ENCODE measurements around the gene LASP1.

LASP1 gene

DNA sequence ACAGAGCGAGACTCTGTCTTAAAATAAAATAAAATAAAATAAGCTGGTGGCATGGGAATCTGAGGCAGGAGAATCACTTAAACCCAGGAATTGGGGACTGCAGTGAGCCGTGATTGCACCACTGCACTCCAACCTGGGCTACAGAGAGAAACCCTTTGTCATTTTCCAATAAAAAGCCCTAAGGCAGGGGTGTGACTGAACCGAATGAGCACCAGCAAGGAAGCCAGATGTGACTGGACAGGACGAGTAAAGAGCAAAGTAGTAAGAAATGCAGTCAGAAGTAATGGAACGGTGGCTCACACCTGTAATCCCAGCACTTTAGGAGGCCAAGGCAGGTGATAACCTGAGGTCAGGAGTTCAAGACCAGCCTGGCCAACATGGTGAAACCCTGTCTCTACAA lies 12.6 kb upstream of the LASP1 start:
- Histone ChIP-seq H3K4me1 (no peaks in the 10 kb centered on the region), H3K4me3 (ENCODE audit: low read depth, low read length) (no peak overlapping the region), H3K27me3 (no peaks in the 10 kb centered on the region), H3K36me3 (peaks cover 11% of the 10 kb centered on the region), H3K9me3 (no peaks in the 10 kb centered on the region)
- TF ChIP-seq, protein P1, sequence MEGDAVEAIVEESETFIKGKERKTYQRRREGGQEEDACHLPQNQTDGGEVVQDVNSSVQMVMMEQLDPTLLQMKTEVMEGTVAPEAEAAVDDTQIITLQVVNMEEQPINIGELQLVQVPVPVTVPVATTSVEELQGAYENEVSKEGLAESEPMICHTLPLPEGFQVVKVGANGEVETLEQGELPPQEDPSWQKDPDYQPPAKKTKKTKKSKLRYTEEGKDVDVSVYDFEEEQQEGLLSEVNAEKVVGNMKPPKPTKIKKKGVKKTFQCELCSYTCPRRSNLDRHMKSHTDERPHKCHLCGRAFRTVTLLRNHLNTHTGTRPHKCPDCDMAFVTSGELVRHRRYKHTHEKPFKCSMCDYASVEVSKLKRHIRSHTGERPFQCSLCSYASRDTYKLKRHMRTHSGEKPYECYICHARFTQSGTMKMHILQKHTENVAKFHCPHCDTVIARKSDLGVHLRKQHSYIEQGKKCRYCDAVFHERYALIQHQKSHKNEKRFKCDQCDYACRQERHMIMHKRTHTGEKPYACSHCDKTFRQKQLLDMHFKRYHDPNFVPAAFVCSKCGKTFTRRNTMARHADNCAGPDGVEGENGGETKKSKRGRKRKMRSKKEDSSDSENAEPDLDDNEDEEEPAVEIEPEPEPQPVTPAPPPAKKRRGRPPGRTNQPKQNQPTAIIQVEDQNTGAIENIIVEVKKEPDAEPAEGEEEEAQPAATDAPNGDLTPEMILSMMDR (IDR thresholded peaks at IDR 0.05; ENCODE audit: low read depth, low read length): no peak
- DNase-seq: no peak

DNA sequence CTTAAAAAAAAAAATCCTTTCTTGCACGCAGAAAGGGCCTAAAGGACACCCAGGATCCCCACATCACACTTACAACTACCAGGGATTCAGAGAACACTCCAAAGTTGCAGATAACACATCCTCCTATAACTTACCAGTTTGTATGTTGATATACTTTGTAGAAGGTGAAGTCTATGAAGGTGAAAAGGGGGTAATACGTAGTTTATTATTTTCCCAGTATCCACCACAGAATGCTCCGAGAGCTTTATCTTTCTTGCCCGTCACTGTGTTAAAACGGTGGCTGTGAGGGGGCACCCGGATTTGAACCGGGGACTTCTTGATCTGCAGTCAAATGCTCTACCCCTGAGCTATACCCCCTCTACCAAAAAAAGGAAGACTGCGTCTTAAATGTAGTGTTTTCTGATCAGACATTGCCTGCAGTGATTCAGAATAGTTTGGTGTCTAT lies 8.4 kb upstream of the LASP1 start:
- DNase-seq: peak; percentile 64
- no peaks in the 10 kb centered on the region for H3K9me3 ChIP-seq
- H3K4me1 ChIP-seq: no peaks in the 10 kb centered on the region
- H3K36me3 ChIP-seq: no peaks in the 10 kb centered on the region
- H3K27me3 ChIP-seq: no peaks in the 10 kb centered on the region
- TF ChIP-seq, protein P1 (IDR thresholded peaks at IDR 0.05; ENCODE audit: low read depth, low read length): no peak
- no peak overlapping the region for H3K4me3 ChIP-seq (ENCODE audit: low read depth, low read length)

DNA sequence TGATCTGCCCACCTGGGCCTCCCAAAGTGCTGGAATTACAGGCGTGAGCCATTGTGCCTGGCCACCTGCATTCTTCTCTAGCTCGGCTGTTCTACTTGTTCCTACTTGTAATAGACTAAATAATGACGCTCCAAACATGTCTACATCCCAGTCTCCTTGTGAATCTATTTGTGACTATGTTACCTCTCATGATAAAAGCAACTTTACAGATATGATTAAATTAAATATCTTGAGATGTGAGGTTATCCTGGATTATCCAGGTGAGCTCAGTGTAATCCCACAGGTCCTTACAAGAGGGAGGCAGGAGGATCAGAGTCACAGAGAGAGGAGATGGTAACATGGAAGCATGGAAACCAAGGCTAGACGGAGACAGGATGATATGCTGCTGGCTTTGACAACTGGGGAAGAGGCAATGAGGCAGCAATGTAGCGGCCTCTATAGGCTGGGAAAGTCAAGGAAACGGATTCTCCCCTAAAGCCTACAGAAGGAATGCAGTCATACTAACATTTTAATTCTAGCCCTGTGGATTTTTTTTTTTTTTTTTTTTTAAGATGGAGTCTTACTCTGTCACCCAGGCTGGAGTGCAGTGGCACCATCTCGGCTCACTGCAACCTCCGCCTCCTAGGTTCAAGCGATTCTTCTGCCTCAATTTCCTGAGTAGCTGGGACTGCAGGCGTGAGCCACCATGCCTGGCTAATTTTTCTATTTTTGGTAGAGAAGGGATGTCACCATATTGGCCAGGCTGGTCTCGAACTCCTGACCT lies 5.0 kb upstream of the LASP1 start:
- H3K4me1 ChIP-seq: no peaks in the 10 kb centered on the region
- no peaks in the 10 kb centered on the region for H3K36me3 ChIP-seq
- H3K9me3 ChIP-seq: no peaks in the 10 kb centered on the region
- DNase-seq: peak; percentile 36
- no peak overlapping the region for H3K4me3 ChIP-seq (ENCODE audit: low read depth, low read length)
- TF ChIP-seq, protein P1 (IDR thresholded peaks at IDR 0.05; ENCODE audit: low read depth, low read length): peak; percentile 65
- no peaks in the 10 kb centered on the region for H3K27me3 ChIP-seq

DNA sequence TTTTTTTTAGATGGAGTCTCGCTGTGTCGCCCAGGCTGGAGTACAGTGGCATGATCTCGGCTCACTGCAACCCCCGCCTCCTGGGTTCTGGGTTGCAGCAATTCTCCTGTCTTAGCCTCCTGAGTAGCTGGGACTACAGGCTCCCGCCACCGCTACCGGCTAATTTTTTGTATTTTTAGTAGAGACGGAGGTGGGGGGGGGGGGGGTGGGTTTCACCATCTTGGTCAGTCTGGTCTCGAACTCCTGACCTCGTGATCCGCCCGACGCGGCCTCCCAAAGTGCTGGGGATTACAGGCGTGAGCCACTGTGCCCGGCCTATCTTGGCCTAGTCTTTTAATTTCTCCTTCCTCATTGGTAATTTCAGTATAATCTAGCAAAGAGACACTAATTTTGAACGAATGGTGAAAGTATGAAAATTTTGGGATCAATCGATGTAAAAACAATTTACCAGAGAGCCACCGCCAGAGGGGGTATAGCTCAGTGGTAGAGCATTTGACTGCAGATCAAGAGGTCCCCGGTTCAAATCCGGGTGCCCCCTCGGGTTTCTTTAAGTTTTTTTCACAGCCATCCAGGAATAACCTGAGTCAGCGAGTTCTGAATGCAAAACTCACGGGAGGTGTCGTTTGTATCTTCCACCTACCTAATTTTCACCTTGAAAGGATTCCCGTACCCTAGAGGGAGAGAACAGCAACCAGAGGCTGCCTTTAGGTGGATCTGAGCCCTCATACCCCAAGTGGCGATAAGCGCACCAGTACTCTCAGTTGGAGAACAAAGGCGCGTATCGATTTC lies 2.5 kb upstream of the LASP1 start:
- TF ChIP-seq, protein P1 (IDR thresholded peaks at IDR 0.05; ENCODE audit: low read depth, low read length): no peak
- peaks cover 7% of the 10 kb centered on the region; the same call in 1 of the 2 replicates for H3K4me1 ChIP-seq
- DNase-seq: peak; percentile 71
- H3K36me3 ChIP-seq: 0 out of 2 replicates have a peak, but pooled peaks cover 3% of the 10 kb centered on the region
- peak overlapping the region; percentile 96 for H3K4me3 ChIP-seq (ENCODE audit: low read depth, low read length)
- no peaks in the 10 kb centered on the region for H3K27me3 ChIP-seq
- no peaks in the 10 kb centered on the region for H3K9me3 ChIP-seq

DNA sequence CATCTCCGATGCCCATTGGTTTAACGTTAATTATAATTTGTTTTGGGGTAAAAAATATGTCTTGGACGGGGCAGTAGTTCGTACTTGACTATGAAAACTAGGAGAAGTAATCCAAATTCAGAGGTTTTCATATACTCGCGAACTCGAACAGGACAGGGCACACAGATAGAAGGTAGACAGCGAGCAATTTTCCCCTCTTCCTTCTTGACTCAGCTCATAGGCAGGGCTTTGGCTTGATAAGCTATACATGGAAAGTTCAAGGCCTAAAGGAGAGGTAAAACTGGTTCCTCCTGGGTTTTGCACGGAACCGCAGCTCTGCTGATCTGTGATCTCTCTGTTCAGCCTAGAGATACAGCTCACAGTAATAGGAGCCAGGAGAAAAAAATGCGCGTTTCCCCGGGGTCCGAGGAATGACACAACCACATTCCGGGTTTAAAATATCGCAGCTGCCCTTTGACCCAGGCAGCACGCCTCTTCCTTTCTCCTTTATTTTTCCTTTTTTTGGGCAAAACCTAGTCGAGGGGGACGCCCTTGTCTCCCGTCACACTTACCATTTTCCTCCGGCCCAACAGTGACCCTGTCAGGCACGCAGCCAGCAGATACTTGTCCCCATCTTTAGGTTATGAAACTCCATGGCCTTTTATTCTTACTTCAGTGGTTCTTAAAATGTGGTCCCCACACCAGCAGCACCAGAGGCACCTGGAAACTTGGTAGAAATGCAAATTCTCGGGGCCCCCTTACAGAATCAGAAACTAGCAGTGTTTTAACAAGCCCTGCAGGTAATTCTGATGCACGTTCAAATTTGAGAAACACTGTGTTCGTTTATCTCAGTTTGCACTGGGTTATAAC lies 1.7 kb upstream of the LASP1 start:
- Histone ChIP-seq H3K4me3 (ENCODE audit: low read depth, low read length) (peak overlapping the region; percentile 96), H3K36me3 (0 out of 2 replicates have a peak, but pooled peaks cover 3% of the 10 kb centered on the region), H3K9me3 (no peaks in the 10 kb centered on the region), H3K27me3 (no peaks in the 10 kb centered on the region), H3K4me1 (peaks cover 7% of the 10 kb centered on the region; the same call in 1 of the 2 replicates)
- no peak for DNase-seq
- TF ChIP-seq, protein P1 (IDR thresholded peaks at IDR 0.05; ENCODE audit: low read depth, low read length): no peak
